Muscle of leg (tissue), 11 donors: ENCODE measurements around the gene RREB1. TPM values are rescaled to one million over a fixed set of nuclear protein-coding genes. Genes with fewer than 3 reads are reported as not detected.

ENCODE experiments used
- DNase-seq: peaks from one replicate; pipeline ENCODE4 v3.0.0; 2013
- H3K27ac ChIP-seq: one replicate; pipeline ENCODE4 v1.5.1; 2013; ENCODE audit warnings: mild to moderate bottlenecking, low read length, control low read depth
- H3K27me3 ChIP-seq: one replicate; pipeline ENCODE4 v1.6.1; 2013; ENCODE audit warnings: low read length; ENCODE audit not compliant: control insufficient read depth, insufficient read depth
- H3K36me3 ChIP-seq: one replicate; pipeline ENCODE4 v1.6.1; 2013; ENCODE audit warnings: low read length; ENCODE audit not compliant: control insufficient read depth, insufficient read depth
- H3K4me1 ChIP-seq: one replicate; pipeline ENCODE4 v1.6.1; 2013; ENCODE audit warnings: low read length; ENCODE audit not compliant: control insufficient read depth, insufficient read depth
- H3K4me3 ChIP-seq: one replicate; pipeline ENCODE4 v1.5.1; 2013; ENCODE audit warnings: low read length, control low read depth
- H3K9me3 ChIP-seq: replicated peaks from 2 replicates; pipeline ENCODE4 v1.6.1; 2013; ENCODE audit warnings: low read depth, low read length; ENCODE audit not compliant: control insufficient read depth
- WGBS: methylation state at CpG from one replicate; pipeline ENCODE4 v1.1.5; 2013; ENCODE audit warnings: missing lambda C conversion rate; ENCODE audit not compliant: insufficient coverage; 5-methylcytosine and 5-hydroxymethylcytosine counted together
- polyA plus RNA-seq, 8 donors: library from polyadenylated mRNA; unstranded; fragments of 120-200 nt; gene quantifications; one replicate each; pipeline versions ENCODE4 v1.2.1 to v1.2.3, GENCODE V29; 2013; ENCODE audit warnings: inconsistent platforms in 1 of 8, low replicate concordance in 1 of 8; ENCODE audit not compliant: insufficient read length in 8 of 8, insufficient read depth in 1 of 8
- total RNA-seq: library from RNA; stranded (reverse); fragments of 120-200 nt; gene quantifications from one replicate; pipeline ENCODE4 v1.2.4, GENCODE V29; 2013

The RREB1 gene
- total and polyA plus RNA-seq, 9 donors = 12.2 to 21.4 (median 19.0) TPM

GRCh38 chr6:7189101-7189758, 81.5 kb downstream of the RREB1 start:
- WGBS = 87% methylated on average over 7 of the region's 9 CpGs
- Histone ChIP-seq H3K27ac (no peak overlapping the region), H3K36me3 (peaks cover 44% of the 10 kb centered on the region), H3K27me3 (no peaks in the 10 kb centered on the region), H3K9me3 (no peaks in the 10 kb centered on the region), H3K4me1 (no peaks in the 10 kb centered on the region), H3K4me3 (no peak overlapping the region)
- no peak for DNase-seq

- no peak for DNase-seq
- H3K4me1 ChIP-seq = peaks cover 4% of the 10 kb centered on the region
- no peaks in the 10 kb centered on the region for H3K27me3 ChIP-seq
- H3K27ac ChIP-seq = no peak overlapping the region
- H3K4me3 ChIP-seq = no peak overlapping the region
- H3K36me3 ChIP-seq = peaks cover 36% of the 10 kb centered on the region
- H3K9me3 ChIP-seq = no peaks in the 10 kb centered on the region
- no CpG with 5 or more reads among the region's 2 CpGs for WGBS
Measured at GRCh38 chr6:7190791-7191190, 83.0 kb downstream of the RREB1 start.

- Histone ChIP-seq H3K4me1 (peaks cover 19% of the 10 kb centered on the region), H3K27me3 (no peaks in the 10 kb centered on the region), H3K27ac (no peak overlapping the region), H3K4me3 (no peak overlapping the region), H3K36me3 (peaks cover 25% of the 10 kb centered on the region), H3K9me3 (no peaks in the 10 kb centered on the region)
- no peak for DNase-seq
- WGBS = no CpG with 5 or more reads among the region's 2 CpGs
Measured at GRCh38 chr6:7193122-7193521, 85.4 kb downstream of the RREB1 start.

- no peak for DNase-seq
- H3K4me1 ChIP-seq = peaks cover 19% of the 10 kb centered on the region
- no peaks in the 10 kb centered on the region for H3K27me3 ChIP-seq
- H3K27ac ChIP-seq = no peak overlapping the region
- peaks cover 16% of the 10 kb centered on the region for H3K36me3 ChIP-seq
- WGBS = 80% methylated on average over 1 of the region's 3 CpGs
- no peaks in the 10 kb centered on the region for H3K9me3 ChIP-seq
- no peak overlapping the region for H3K4me3 ChIP-seq
Measured at GRCh38 chr6:7194657-7195056, 86.9 kb downstream of the RREB1 start.

- Histone ChIP-seq H3K4me3 (no peak overlapping the region), H3K36me3 (peaks cover 13% of the 10 kb centered on the region), H3K4me1 (peaks cover 19% of the 10 kb centered on the region), H3K9me3 (no peaks in the 10 kb centered on the region), H3K27ac (no peak overlapping the region), H3K27me3 (no peaks in the 10 kb centered on the region)
- 42% methylated on average over 7 of the region's 9 CpGs for WGBS
- DNase-seq = no peak
Measured at GRCh38 chr6:7195339-7196018, 87.7 kb downstream of the RREB1 start.

- no peak for DNase-seq
- H3K4me1 ChIP-seq = peaks cover 19% of the 10 kb centered on the region
- no peak overlapping the region for H3K4me3 ChIP-seq
- WGBS = no CpG with 5 or more reads among the region's 7 CpGs
- H3K27ac ChIP-seq = peak overlapping the region; percentile 23
- no peaks in the 10 kb centered on the region for H3K9me3 ChIP-seq
- no peaks in the 10 kb centered on the region for H3K27me3 ChIP-seq
- peaks cover 8% of the 10 kb centered on the region for H3K36me3 ChIP-seq
Measured at GRCh38 chr6:7196019-7196402, 88.2 kb downstream of the RREB1 start.

GRCh38 chr6:7196685-7197283, 89.0 kb downstream of the RREB1 start:
- Histone ChIP-seq H3K9me3 (no peaks in the 10 kb centered on the region), H3K4me1 (peaks cover 19% of the 10 kb centered on the region), H3K36me3 (peaks cover 12% of the 10 kb centered on the region), H3K4me3 (no peak overlapping the region), H3K27ac (no peak overlapping the region), H3K27me3 (no peaks in the 10 kb centered on the region)
- DNase-seq = peak; percentile 46
- 65% methylated on average over 3 of the region's 4 CpGs for WGBS

- Histone ChIP-seq H3K4me3 (no peak overlapping the region), H3K9me3 (no peaks in the 10 kb centered on the region), H3K4me1 (peaks cover 19% of the 10 kb centered on the region), H3K27ac (peak overlapping the region; percentile 42), H3K36me3 (peaks cover 19% of the 10 kb centered on the region), H3K27me3 (no peaks in the 10 kb centered on the region)
- WGBS = 88% methylated on average over 4 of the region's 6 CpGs
- no peak for DNase-seq
Measured at GRCh38 chr6:7197747-7198146, 90.0 kb downstream of the RREB1 start.

- H3K9me3 ChIP-seq = no peaks in the 10 kb centered on the region
- H3K4me3 ChIP-seq = no peak overlapping the region
- H3K4me1 ChIP-seq = peaks cover 19% of the 10 kb centered on the region
- H3K27me3 ChIP-seq = no peaks in the 10 kb centered on the region
- DNase-seq = no peak
- H3K36me3 ChIP-seq = peaks cover 29% of the 10 kb centered on the region
- 71% methylated on average over 1 of the region's 11 CpGs for WGBS
- H3K27ac ChIP-seq = no peak overlapping the region
Measured at GRCh38 chr6:7198833-7199800, 91.4 kb downstream of the RREB1 start.
